KBM-7 (cell line): ENCODE results near the gene AMT.

Experiments
- DNase-seq: peaks from one replicate; pipeline ENCODE4 v3.0.0-alpha.2; 2015
- in situ Hi-C: fragments of 300-500 bp; cut with MboI; formaldehyde crosslinking; loops from 2 replicates; pipeline ENCODE4 v1.14.3; 2020; ENCODE audit warnings: low sequenced_read_pairs, low pct_unique_long_range_greater_than_20kb, mixed read lengths

The AMT gene, protein sequence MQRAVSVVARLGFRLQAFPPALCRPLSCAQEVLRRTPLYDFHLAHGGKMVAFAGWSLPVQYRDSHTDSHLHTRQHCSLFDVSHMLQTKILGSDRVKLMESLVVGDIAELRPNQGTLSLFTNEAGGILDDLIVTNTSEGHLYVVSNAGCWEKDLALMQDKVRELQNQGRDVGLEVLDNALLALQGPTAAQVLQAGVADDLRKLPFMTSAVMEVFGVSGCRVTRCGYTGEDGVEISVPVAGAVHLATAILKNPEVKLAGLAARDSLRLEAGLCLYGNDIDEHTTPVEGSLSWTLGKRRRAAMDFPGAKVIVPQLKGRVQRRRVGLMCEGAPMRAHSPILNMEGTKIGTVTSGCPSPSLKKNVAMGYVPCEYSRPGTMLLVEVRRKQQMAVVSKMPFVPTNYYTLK

DNA sequence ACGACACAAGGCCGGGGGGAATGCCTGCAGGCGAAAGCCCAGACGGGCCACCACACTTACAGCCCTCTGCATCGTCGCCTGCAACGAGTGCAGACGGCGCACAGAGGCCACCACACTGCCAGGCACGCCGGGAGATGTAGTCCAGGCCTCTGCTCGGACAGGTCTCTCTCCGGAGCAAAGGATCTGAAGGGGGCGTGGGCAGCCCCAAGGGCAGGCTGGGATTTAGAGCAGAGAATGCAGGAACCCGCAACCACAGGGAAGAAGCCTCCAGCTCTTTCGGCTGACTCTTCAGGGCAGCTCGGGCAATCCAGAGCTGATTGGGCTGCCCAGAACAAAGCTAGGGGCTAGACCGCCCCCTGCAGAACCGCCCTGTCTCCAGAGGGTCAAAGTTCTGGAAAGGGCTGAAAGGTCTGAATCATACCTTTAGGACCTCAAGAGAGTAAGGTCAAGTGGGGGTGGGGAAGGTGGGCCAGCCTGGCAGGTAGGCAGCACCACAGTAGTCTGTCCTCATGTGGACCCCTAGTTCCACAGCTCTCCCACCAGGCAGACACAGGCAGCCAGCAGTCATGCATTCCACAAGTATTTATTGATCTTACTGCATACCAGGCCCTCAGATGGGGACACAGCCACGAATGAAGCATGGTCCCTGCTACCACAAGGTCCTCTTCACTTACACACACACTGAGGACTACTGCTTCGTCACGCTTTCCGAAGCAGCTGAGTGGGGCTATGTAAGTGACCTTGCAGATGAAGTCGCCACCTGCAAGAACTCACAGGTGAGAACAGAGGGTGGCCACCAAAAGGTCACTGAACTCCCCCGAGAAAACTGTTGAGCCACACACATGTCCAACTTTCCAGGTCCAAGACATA is at the start of gene AMT:
AMT (minus strand) TSS at position 95 of the 870 bp plus-strand sequence; CDS start at position 72, 23 bp downstream.
- no peak for DNase-seq

DNA sequence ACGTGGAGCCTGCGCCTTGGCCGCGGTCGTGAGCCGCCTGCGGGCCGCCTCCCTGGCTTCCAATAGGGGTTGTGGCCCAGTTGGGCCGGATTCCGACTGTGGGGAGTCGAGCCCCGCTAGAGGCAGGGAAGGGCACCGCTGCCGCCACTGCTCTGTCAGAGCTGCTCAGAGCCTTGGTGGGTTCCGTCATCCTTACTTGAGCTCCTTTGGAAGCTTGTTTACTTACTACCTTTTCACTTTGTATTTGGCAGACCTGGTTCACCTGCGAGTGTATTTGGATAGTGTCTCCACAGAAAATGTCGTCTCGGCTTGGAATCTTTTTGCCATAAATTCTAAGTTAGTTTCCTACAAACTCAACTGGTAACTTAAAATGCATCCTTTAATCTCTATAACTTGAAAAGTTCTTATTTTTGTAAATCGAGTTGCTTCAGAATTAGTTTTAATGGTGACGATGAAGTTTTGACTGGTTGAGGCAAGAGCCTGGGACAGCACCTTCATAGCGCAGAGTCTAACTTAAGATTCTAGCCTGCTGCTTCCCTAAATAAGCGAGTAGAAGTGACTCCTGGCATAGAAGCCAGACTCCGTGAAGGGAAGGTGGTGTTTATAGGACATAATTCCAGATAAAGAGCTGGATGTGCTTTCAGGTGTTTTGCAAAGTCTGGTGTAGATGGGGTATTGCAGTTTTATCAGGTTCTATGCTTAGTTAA is 48.6 kb upstream of the AMT start:
- DNase-seq, result peak; percentile 32
- in situ Hi-C loops, result no loop called here

More for the DNA sequence above, at the start of gene AMT:
- in situ Hi-C loops, result no loop called here

DNA sequence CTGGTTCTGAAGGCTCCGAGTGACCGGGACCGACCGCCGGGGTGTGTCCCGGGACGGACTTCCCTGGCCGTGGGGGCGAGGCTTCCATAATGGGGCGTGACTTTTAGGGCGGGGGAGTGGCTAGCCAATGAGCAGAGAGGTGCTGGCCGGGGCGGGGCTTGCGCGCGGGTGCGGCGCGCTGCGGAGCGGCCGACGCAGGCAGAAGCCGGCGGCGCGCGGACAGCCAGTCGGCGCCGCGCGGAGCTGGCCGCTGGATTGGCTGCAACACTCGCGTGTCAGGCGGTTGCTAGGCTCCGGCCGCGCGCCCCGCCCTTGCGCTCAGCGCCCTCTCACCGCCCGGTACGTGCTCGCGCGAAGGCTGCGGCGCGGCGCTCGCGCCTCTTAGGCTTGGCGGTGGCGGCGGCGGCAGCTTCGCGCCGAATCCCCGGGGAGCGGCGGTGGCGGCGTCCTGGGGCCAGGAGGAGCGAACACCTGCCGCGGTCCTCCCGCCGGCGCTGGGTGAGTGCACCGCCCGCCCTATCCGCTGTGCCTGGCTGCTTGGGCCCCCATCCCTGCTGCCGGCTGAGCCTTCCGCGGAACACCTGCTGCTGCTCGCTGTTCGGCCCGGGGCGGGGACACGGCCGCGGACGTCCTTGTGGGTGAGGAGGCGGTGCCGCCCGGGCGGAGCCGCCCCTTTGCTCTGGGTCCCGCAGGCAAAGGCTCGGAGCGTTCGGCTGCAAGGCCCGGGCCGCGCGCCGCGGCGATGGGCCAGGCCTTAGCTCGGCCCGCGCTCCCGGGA is 47.9 kb upstream of the AMT start, which contains the start of gene DAG1:
DAG1 (plus strand) TSS at position 332 of the 778 bp plus-strand sequence. CDS start 40,268 bp downstream, outside the sequence.
- in situ Hi-C loops, result no loop called here
- DNase-seq, result peak; percentile 95

DNA sequence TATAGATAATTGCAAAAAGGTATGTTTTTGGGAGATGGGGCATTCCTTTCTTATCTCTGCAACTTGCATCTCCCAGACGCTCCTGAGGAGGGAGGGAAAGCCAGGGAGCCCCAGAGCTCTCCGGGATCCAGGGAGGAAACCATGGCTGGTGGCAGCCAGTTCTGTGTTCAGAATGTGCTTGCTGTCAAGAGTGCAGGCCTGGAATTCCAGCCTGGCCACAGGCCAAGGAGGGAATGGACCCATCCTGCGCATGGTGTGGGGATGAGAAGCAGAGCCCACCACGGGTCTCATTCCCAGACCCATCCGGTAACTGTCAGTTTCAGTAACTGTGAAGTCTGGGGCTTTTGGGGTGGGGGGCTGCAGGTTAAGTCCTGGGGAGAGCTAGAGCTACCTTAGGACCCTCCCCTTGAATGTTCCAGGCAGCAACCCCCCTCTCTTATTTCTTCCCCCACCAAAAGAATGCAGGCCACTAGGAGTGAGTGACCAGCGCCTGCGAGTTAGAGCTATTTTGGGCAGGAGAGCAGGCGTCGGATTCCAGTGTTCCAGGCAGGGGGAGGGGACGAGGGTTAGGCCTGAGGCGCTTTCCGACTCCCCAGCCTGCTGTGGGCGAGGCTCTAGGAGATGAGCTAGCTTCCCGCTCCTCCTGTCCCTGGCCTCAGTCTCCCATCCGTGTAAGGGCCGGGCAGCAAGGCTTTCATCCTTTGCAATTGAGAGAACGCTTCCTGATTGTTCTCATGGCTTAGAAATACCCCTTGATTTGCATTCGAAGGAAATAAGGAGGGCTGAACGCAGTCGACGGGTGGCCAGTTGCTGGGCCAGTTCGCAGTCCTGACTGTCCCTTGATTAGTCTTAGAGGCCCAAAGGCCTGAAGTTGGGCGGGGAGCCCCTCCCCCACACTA is 47.0 kb upstream of the AMT start:
- in situ Hi-C loops, result no loop called here
- no peak for DNase-seq

DNA sequence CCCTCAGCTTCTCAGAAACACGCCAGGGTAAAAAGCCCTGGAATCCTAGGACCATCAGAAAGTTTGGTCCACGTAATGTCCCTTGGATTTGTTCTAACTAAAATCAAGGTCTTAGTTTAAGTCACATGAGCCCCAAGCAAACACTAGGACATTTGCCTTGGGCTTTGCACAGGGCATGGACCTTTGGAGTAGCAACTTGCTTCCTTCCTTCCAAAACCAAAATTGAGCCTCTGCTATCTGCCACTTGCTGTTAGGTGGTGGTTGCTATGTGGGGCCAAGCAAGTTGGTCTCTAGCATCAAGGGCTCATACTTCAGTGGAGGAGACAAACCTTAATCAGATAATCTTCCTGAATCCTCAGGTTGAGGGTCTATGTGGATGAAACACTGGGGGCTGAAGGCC is 43.8 kb upstream of the AMT start:
- in situ Hi-C loops, result no loop called here
- DNase-seq, result no peak

DNA sequence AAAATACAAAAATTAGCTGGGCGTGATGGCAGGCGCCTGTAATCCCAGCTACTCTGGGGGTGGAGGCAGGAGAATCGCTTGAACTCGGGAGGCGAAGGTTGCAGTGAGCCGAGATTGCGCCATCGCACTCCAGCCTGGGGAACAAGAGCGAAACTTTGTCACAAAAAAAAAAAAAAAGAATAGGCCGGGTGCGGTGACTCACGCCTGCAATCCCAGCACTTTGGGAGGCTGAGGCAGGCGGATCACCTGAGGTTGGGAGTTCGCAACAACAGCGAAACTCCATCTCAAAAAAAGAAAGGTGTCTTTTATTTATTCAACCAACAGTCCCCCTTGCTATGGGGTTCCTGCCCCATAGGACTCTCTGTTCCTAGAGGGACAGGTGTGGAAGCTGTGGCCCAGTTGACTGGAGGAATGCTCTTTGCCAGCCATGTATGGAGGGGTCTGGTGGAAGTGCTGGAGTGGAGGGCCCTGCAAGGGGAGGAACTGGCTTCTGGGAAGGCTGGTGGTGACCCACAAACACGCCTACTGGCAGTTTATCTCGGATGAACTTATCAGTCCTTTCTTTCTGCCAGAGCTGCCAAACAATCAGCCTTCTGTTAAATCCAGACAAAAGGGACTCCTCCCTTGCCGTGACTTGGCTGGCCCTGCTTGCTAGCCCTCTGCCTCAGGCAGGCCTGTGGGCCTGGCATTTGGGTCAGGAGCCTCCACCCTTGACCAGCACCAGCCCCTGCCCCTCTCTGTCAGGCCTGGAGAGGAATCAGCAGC is 43.2 kb upstream of the AMT start:
- no peak for DNase-seq
- in situ Hi-C loops, result no loop called here

DNA sequence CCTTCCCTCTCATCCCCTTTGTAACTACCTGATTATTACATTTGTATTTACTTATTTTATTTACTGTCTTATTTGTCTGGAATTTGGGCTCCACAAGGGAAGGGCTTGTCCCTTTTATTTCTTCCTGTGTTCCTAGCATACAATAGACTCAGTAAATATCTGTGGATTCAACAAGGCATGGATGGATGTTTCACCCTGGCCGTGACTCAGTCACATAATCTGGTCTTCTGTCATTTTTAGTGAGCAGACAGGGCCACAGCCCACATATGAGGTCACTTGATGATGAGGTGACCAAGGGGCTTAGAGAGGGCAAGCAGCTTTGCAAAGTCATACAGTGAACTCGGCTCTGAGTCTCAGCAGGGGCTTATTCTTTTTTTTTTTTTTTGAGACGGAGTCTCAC is 39.9 kb upstream of the AMT start:
- in situ Hi-C loops, result no loop called here

DNA sequence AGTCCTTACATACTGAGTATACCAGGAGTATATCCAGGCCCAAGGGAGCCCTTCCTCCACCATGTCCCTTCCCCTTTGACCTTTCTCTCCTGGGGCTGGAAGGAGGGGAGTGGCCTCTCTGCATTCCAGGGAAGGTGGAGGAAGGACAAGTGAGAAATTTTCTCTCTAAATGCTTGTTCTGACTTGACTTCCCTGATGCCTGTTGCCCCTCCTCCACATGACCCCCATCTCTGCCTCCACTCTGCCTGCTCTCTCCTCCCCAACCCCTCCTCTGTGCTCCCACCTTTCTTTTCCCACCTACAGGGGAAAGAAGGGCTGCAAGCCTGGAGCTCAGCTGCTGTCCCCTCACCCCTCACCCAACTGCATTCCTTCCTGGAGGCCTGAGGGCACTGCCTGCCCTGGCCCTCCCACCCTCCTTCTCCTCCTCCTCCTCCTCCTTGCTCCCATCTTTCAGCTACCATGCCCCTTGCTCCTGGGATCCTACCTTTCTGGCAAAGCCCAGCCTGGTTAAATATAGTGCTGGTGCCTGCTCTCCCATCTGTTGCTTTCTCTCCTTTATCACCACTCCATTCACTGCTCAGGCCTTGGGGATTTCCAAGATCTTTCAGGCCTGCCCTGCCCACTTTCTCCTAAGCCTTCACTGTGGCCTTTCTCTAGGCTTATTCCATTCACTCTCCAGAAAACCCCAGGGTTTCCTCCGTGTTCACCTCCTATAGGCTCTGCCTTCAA is 39.3 kb upstream of the AMT start:
- DNase-seq, result no peak
- in situ Hi-C loops, result no loop called here

More for the DNA sequence above, 39.9 kb upstream of the AMT start:
- no peak for DNase-seq

DNA sequence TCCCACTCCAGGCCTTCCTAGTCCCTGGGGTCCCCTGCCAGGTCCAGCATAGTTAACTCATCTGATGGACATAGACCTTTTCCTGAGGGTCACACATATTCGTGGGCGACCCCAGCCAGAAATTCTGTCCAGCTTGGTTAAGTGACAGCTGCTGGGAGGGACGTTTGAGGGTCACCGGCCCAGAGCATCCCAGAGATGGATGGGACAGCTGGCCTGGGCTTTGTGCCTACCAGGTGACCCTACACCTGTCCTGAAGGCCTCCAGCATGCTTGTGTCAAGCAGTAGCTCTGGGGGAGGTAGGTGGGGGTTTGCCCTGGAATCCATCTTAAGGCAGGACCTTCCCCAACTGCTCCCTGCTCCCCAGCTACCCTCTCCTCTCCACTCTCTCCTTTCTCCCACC is 38.7 kb upstream of the AMT start:
- no peak for DNase-seq
- in situ Hi-C loops, result no loop called here

DNA sequence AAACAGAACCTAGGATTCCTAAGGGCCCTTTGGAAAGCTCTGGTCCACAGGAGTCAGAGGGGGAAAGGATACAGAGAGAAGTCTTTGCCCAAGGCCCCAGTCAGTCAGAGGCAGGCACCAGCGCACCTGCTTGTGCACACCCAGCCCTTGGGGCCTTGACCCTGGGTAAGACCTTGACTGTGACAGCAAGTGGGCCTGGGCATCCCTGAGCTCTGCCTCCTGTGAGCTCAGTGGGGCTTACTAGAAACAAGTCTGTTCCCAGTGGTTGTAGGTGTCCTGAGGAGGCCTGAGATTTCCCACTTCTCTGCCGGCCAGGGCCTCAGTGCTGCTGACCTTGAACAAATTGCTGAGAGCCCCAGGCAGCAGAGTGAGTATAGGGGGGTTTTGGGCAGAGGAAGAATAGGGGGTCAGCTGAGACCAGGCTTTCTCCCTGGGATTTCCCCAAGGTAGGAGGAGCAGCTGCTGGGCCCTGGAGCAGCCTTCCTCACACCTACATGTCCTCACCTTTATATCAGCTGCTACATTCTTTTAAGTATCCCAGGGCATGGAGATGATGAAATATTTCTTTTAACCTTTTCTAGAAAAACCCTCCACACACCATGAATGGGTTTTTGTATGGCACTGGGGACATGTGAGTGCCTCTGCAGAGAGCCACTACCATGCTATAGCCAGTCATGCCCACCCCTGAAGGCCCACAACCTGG is 38.1 kb upstream of the AMT start:
- in situ Hi-C loops, result no loop called here
- no peak for DNase-seq

DNA sequence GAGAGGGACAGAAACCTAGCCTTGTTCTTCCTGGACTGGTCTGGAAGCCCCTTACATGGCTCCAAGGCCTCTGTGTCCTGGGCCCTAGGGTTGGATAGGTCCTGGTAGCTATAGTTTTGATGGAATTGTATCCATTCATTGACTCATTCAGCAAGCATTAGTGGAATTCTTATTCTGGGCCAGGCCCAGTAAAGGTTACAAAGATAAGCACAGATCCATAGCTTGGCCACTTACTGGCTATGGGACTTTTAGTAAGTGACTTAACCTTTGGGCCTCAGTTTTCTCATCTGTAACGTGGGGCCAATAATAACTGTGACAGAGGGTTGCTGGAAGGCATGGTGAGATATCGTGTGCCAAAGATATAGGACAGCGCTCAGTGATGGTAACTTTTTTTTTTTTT is 34.2 kb upstream of the AMT start:
- in situ Hi-C loops, result no loop called here
- no peak for DNase-seq

DNA sequence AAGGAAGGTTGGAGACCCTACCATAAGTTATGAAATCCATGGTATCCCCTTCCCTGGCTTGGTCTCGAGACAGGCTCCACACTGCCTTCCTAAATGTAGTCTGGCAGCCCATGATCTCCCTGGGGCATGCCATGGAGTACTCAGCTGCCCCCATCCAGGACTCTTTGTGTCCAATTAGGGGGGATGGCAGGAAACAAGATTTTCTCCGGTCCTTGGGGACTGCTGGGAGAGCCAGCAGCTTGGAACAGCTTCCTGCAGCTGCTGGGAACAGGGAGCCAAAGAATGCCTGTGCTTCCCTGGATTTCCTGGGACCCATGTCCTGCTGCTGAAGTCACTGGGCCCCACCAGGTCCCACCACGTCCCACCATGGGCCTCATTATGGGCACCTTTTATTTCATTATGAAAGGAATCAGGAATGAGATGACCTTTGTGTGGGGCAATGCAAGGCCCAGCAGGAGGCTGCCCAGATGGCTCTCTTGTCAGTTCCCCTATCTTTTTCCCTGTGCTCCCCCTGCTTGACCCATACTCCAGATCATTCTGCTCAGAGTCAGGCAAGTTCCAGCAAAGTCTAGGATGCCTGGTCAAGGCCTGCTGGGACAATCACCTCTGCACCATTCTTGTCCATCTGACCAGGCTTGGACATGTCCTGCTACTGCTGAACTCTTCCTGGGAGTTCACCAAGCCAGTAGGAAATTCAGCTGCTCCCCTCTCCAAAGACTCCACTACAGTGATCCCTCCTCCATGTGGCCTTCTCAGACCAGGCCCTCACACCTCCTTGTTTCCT is 32.8 kb upstream of the AMT start:
- in situ Hi-C loops, result no loop called here
- DNase-seq, result no peak

DNA sequence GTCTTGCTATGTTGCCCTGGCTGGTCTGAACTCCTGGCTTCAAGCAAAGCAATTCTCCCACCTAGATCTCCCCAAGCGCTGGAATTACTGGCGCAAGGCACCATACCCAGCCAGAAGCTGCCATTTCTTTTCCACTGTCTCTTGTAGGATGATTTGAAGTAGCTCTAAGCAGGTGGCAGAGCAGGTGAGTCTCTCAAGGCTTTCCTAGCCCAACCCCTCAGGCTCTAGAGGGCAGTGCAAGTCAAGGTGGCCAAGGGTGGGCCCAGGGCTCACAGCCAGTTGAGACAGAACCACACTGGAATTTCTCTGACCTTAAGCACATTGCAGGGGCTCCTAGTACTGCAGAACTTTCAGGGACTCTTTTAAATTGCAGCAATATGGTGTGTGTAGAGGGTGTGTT is 32.2 kb upstream of the AMT start:
- in situ Hi-C loops, result no loop called here
- DNase-seq, result no peak

DNA sequence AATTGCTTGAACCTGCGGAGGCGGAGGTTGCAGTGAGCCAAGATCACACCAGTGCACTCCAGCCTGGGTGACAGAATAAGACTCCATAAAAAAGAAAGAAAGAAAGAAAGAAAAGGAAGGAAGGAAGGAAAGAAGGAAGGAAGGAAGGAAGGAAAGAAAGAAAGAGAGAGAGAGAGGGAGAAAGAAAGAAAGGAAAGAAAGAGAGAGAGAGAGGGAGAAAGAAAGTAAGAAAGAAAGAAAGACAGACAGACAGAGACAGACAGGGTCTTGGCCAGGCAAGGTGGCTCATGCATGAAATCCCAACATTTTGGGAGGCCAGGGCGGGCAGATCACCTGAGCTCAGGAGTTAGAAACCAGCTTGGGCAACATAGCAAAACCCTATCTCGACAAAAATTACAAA is 31.3 kb upstream of the AMT start:
- in situ Hi-C loops, result no loop called here
- no peak for DNase-seq

DNA sequence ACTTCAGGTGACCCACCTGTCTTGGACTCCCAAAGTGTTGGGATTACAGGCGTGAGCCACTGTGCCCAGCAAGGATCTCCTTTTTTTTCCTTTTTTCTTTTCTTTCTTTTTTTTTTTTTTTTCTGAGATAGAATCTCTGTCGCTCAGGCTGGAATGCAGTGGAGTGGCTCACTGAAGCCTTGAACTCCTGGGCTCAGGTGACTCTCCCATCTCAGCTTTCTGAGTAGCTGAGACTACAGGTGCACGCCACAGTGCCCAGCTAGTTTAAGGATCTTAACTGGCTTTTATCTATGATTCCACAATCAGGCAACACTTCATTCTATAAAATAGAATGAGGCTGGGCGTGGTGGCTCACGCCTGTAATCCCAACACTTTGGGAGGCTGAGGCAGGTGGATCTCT is 23.1 kb upstream of the AMT start:
- in situ Hi-C loops, result no loop called here
- no peak for DNase-seq
